Tibial nerve (tissue), 4 donors: Measurements from ENCODE around the gene PLXNC1.

Experiments used
- CTCF ChIP-seq, 5 experiments: fragments of 200-600 bp in 3 of 5; fragments of 450-650 bp in 2 of 5; sonication (generic) in 3 of 5; IDR thresholded peaks; one replicate each; pipeline ENCODE4 v1.5.1; 2016 to 2019; ENCODE audit warnings: antibody characterized with exemption in 5 of 5, mild to moderate bottlenecking in 3 of 5, moderate library complexity in 2 of 5
- EP300 ChIP-seq, 2 donors: sonication (generic); formaldehyde crosslinking; IDR thresholded peaks; one replicate each; pipeline ENCODE4 v1.6.1; 2017; ENCODE audit warnings: antibody characterized with exemption in 2 of 2, mild to moderate bottlenecking in 1 of 2
- POLR2A ChIP-seq, 2 donors: fragments of 450-650 bp; IDR thresholded peaks; one replicate each; pipeline ENCODE4 v1.6.1; 2017; ENCODE audit warnings: antibody characterized with exemption in 2 of 2, mild to moderate bottlenecking in 2 of 2, moderate library complexity in 2 of 2

DNA sequence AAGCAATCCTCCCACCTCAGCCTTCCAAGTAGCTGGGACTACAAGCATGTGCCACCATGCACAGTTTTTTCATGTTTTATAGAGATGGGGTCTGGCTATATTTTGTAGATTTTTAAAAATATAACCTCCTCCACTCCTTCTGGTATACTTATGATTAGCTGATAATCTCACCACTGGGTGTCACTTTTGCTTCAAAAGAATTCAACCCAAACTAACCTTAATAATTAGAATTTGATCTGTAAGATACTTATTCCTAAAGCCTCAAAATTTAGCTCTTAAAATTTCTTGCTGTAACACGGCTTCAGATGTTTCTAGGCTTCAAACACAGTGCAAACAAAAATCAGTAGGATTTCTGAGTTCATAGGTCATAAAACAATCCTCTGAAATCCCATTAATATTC is 181.0 kb downstream of the PLXNC1 start:
- no peak for TF ChIP-seq CTCF (IDR thresholded peaks at IDR 0.05)
- no peak for TF ChIP-seq POLR2A (IDR thresholded peaks at IDR 0.05)
- no peak for TF ChIP-seq EP300 (IDR thresholded peaks at IDR 0.05)
